ENCODE data around the gene NBPF4.

- no peak for TF ChIP-seq CTCF (IDR thresholded peaks at IDR 0.05)
- TF ChIP-seq POLR2A (IDR thresholded peaks at IDR 0.05): no peak
Observed at GRCh38 chr1:108179018-108179417, 64.9 kb downstream of the NBPF4 start.
